WTC11 (cell line): Measurements from ENCODE around the gene RPH3AL. TPM values are rescaled to one million over a fixed set of nuclear protein-coding genes. Genes with fewer than 3 reads are reported as not detected.

Source experiments
- ATAC-seq: fragments of 200-7000 bp; cut with Tn5 transposase; 2 replicates; pipeline ENCODE4 v1.10.0; 2021; ENCODE audit warnings: mild to moderate bottlenecking, moderate library complexity
- CTCF ChIA-PET: fragments of 300-600 bp; sonication (Branson Sonifier 250); formaldehyde crosslinking; loops from one replicate; lab custom pipeline; 2021; ENCODE audit warnings: antibody characterized with exemption; lab: Charles Lee
- POLR2A ChIA-PET: fragments of 350-600 bp; sonication (Branson Sonifier 250); formaldehyde crosslinking; loops from one replicate; lab custom pipeline; 2021; ENCODE audit warnings: antibody characterized with exemption; lab: Charles Lee
- DNase-seq: peaks from one replicate; pipeline ENCODE4 v3.0.0; 2021; ENCODE audit warnings: low spot score
- H3K27ac Mint-ChIP-seq: 2 replicates; pipeline ENCODE4 v1.8.0; 2021; ENCODE audit warnings: mixed read lengths
- H3K27me3 Mint-ChIP-seq: 2 replicates; pipeline ENCODE4 v1.8.0; 2021; ENCODE audit warnings: low read depth, mild to moderate bottlenecking, moderate library complexity, mixed read lengths
- H3K36me3 Mint-ChIP-seq: 2 replicates; pipeline ENCODE4 v1.8.0; 2021; ENCODE audit warnings: mixed read lengths
- H3K4me1 Mint-ChIP-seq: 2 replicates; pipeline ENCODE4 v1.8.0; 2022; ENCODE audit warnings: mixed read lengths
- H3K4me3 Mint-ChIP-seq: 2 replicates; pipeline ENCODE4 v1.8.0; 2021; ENCODE audit warnings: mild to moderate bottlenecking, moderate library complexity, mixed read lengths
- H3K9me3 Mint-ChIP-seq: 2 replicates; pipeline ENCODE4 v1.8.0; 2021; ENCODE audit warnings: mixed read lengths
- FOXK1 ChIP-seq: sonication (generic); formaldehyde crosslinking; IDR thresholded peaks from 2 replicates; pipeline ENCODE4 v1.8.0; 2022; ENCODE audit warnings: mild to moderate bottlenecking, moderate library complexity, missing genetic modification reagents
- GTF2I ChIP-seq: fragments of 250-450 bp; sonication (Bioruptor Pico); conservative IDR thresholded peaks from 2 replicates; pipeline ENCODE4 v1.4.0; 2021; ENCODE audit warnings: mild to moderate bottlenecking
- NR2C2 ChIP-seq: sonication (generic); formaldehyde crosslinking; IDR thresholded peaks from 2 replicates; pipeline ENCODE4 v1.8.0; 2022; ENCODE audit warnings: mild to moderate bottlenecking, missing genetic modification reagents
- NR3C1 ChIP-seq: sonication (generic); formaldehyde crosslinking; conservative IDR thresholded peaks from 2 replicates; pipeline ENCODE4 v1.8.1; 2023; ENCODE audit warnings: low read depth, mild to moderate bottlenecking, missing genetic modification reagents
- ZNF317 ChIP-seq: sonication (generic); formaldehyde crosslinking; IDR thresholded peaks from 2 replicates; pipeline ENCODE4 v1.8.1; 2023; ENCODE audit warnings: low read depth, mild to moderate bottlenecking, moderate library complexity, missing genetic modification reagents, borderline replicate concordance
- ZNF423 ChIP-seq: fragments of 250-450 bp; sonication (Bioruptor Pico); IDR thresholded peaks from 2 replicates; pipeline ENCODE4 v2.1.2; 2022; ENCODE audit warnings: mild to moderate bottlenecking, moderate library complexity
- ZNF671 ChIP-seq: fragments of 250-450 bp; sonication (Bioruptor Pico); IDR thresholded peaks from 2 replicates; pipeline ENCODE4 v1.8.0; 2021; ENCODE audit warnings: mild to moderate bottlenecking
- total RNA-seq: library from RNA; stranded (reverse); gene quantifications from 3 replicates; pipeline ENCODE4 v1.2.3, GENCODE V29; 2021
- TF ChIP-seq, protein P1 (sequence below): sonication (generic); formaldehyde crosslinking; IDR thresholded peaks from 2 replicates; pipeline ENCODE4 v1.8.0; 2022; ENCODE audit warnings: missing genetic modification reagents
- TF ChIP-seq, protein P2 (sequence below): sonication (generic); formaldehyde crosslinking; IDR thresholded peaks from 2 replicates; pipeline ENCODE4 v1.8.1; 2022; ENCODE audit warnings: mild to moderate bottlenecking, moderate library complexity, missing genetic modification reagents
- TF ChIP-seq, protein P3 (sequence below): sonication (generic); formaldehyde crosslinking; IDR thresholded peaks from 2 replicates; pipeline ENCODE4 v1.8.0; 2022; ENCODE audit warnings: mild to moderate bottlenecking, missing genetic modification reagents
- TF ChIP-seq, protein P4 (sequence below): sonication (generic); formaldehyde crosslinking; IDR thresholded peaks from 2 replicates; pipeline ENCODE4 v1.8.1; 2023; ENCODE audit warnings: mild to moderate bottlenecking, missing genetic modification reagents
- TF ChIP-seq, protein P5 (sequence below): sonication (generic); formaldehyde crosslinking; IDR thresholded peaks from 2 replicates; pipeline ENCODE4 v1.8.1; 2022; ENCODE audit warnings: low read depth, missing genetic modification reagents, borderline replicate concordance
- TF ChIP-seq, protein P6 (sequence below): sonication (generic); formaldehyde crosslinking; IDR thresholded peaks from 2 replicates; pipeline ENCODE4 v1.8.1; 2022; ENCODE audit warnings: low read depth, mild to moderate bottlenecking, moderate library complexity, missing genetic modification reagents, borderline replicate concordance
- TF ChIP-seq, protein P7 (sequence below): fragments of 250-450 bp; sonication (Bioruptor Pico); IDR thresholded peaks from 2 replicates; pipeline ENCODE4 v1.9.0; 2021; ENCODE audit warnings: mild to moderate bottlenecking, borderline replicate concordance
- TF ChIP-seq, protein P8 (sequence below): fragments of 250-450 bp; sonication (Bioruptor Pico); IDR thresholded peaks from 2 replicates; pipeline ENCODE4 v1.9.0; 2021; ENCODE audit warnings: mild to moderate bottlenecking
- TF ChIP-seq, protein P9 (sequence below): sonication (generic); formaldehyde crosslinking; IDR thresholded peaks from 2 replicates; pipeline ENCODE4 v1.8.1; 2023; ENCODE audit warnings: mild to moderate bottlenecking, missing genetic modification reagents, moderate library complexity

Gene RPH3AL
- total RNA-seq, 1 experiment from 2014 or later: 2.0 TPM

DNA sequence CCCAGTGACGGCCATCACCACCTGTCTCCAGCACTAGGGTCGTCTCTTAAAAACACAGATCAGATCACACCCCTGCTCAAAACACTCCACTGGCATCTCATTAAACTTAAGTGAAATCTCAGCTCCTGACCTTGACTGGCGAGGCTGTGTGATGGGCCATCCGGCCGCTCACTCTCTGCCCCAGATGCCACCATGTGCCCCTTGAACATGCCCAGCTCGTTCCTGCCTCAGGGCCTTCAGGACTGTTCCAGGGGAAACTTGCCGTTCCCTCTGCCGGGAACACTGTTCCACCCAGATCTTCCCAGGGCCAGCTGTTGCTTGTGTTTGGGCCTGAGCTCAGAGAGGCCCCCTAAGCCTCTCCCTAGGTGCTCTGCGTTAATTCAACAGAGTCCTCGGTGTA, 39.4 kb downstream of the RPH3AL start:
- Mint-ChIP-seq H3K4me3 (no peak overlapping the region), H3K27ac (no peak overlapping the region), H3K4me1 (peaks cover 19% of the 10 kb centered on the region), H3K36me3 (peaks cover 12% of the 10 kb centered on the region), H3K9me3 (peaks cover 38% of the 10 kb centered on the region), H3K27me3 (peaks cover 4% of the 10 kb centered on the region)
- TF ChIP-seq, protein P1, sequence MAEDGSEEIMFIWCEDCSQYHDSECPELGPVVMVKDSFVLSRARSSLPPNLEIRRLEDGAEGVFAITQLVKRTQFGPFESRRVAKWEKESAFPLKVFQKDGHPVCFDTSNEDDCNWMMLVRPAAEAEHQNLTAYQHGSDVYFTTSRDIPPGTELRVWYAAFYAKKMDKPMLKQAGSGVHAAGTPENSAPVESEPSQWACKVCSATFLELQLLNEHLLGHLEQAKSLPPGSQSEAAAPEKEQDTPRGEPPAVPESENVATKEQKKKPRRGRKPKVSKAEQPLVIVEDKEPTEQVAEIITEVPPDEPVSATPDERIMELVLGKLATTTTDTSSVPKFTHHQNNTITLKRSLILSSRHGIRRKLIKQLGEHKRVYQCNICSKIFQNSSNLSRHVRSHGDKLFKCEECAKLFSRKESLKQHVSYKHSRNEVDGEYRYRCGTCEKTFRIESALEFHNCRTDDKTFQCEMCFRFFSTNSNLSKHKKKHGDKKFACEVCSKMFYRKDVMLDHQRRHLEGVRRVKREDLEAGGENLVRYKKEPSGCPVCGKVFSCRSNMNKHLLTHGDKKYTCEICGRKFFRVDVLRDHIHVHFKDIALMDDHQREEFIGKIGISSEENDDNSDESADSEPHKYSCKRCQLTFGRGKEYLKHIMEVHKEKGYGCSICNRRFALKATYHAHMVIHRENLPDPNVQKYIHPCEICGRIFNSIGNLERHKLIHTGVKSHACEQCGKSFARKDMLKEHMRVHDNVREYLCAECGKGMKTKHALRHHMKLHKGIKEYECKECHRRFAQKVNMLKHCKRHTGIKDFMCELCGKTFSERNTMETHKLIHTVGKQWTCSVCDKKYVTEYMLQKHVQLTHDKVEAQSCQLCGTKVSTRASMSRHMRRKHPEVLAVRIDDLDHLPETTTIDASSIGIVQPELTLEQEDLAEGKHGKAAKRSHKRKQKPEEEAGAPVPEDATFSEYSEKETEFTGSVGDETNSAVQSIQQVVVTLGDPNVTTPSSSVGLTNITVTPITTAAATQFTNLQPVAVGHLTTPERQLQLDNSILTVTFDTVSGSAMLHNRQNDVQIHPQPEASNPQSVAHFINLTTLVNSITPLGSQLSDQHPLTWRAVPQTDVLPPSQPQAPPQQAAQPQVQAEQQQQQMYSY (CRISPR knock-in tag): no peak
- ChIA-PET CTCF (no interaction called here), POLR2A (no interaction called here)
- DNase-seq (no peak), ATAC-seq (no peak)

DNA sequence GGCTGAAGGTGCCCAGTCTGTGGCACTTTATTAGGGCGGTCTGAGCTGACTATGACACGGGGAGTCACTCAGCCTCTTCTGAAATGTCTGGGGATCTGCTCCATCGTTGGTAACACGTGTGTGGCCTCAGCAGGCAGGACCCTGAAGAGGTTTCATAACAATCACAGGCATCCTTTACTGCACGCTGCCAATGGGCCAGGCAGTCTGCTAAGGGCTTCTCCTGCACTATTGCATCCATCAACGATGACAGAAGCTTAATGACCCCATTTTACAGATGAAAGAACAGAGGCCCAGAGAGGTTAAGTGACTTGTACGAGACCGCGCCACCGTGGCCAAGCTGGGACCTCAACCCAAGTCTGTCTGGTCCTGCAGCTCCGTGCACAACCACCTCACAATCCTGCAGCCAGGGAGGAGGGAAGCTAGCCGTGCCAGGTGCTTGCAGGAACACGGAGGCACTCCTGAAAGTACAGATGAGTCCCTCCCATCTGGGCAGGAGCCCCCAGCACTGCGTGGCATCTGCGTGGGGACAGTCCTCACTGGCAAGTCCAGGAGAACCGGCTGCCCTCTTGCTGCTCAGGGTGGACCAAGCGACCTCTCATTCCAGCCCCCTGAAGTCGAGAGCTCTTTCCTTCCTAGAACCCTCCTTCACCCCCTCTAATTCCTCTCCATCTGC, 40.0 kb downstream of the RPH3AL start:
- no peak overlapping the region for H3K27ac Mint-ChIP-seq
- H3K27me3 Mint-ChIP-seq: peaks cover 4% of the 10 kb centered on the region
- peaks cover 10% of the 10 kb centered on the region for H3K36me3 Mint-ChIP-seq
- H3K4me3 Mint-ChIP-seq: no peak overlapping the region
- peaks cover 31% of the 10 kb centered on the region for H3K9me3 Mint-ChIP-seq
- CTCF ChIA-PET: interaction anchor here (0.8 kb wide), 1 partner anchor 10 kb away, joined by 3 read pairs; no protein-coding TSS in a partner anchor
- POLR2A ChIA-PET: no interaction called here
- DNase-seq (no peak), ATAC-seq (no peak)
- H3K4me1 Mint-ChIP-seq: peaks cover 19% of the 10 kb centered on the region
- TF ChIP-seq GTF2I (CRISPR knock-in tag): no peak
- TF ChIP-seq, protein P2, sequence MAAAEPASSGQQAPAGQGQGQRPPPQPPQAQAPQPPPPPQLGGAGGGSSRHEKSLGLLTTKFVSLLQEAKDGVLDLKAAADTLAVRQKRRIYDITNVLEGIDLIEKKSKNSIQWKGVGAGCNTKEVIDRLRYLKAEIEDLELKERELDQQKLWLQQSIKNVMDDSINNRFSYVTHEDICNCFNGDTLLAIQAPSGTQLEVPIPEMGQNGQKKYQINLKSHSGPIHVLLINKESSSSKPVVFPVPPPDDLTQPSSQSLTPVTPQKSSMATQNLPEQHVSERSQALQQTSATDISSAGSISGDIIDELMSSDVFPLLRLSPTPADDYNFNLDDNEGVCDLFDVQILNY (CRISPR knock-in tag): no peak
- TF ChIP-seq FOXK1 (CRISPR knock-in tag): no peak
- TF ChIP-seq, protein P3, sequence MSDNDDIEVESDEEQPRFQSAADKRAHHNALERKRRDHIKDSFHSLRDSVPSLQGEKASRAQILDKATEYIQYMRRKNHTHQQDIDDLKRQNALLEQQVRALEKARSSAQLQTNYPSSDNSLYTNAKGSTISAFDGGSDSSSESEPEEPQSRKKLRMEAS: no peak
- TF ChIP-seq, protein P4, sequence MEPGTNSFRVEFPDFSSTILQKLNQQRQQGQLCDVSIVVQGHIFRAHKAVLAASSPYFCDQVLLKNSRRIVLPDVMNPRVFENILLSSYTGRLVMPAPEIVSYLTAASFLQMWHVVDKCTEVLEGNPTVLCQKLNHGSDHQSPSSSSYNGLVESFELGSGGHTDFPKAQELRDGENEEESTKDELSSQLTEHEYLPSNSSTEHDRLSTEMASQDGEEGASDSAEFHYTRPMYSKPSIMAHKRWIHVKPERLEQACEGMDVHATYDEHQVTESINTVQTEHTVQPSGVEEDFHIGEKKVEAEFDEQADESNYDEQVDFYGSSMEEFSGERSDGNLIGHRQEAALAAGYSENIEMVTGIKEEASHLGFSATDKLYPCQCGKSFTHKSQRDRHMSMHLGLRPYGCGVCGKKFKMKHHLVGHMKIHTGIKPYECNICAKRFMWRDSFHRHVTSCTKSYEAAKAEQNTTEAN: no peak
- TF ChIP-seq, protein P5, sequence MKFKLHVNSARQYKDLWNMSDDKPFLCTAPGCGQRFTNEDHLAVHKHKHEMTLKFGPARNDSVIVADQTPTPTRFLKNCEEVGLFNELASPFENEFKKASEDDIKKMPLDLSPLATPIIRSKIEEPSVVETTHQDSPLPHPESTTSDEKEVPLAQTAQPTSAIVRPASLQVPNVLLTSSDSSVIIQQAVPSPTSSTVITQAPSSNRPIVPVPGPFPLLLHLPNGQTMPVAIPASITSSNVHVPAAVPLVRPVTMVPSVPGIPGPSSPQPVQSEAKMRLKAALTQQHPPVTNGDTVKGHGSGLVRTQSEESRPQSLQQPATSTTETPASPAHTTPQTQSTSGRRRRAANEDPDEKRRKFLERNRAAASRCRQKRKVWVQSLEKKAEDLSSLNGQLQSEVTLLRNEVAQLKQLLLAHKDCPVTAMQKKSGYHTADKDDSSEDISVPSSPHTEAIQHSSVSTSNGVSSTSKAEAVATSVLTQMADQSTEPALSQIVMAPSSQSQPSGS (CRISPR knock-in tag): no peak
- TF ChIP-seq ZNF671 (CRISPR knock-in tag): no peak
- TF ChIP-seq ZNF317 (CRISPR knock-in tag): no peak
- TF ChIP-seq, protein P6, sequence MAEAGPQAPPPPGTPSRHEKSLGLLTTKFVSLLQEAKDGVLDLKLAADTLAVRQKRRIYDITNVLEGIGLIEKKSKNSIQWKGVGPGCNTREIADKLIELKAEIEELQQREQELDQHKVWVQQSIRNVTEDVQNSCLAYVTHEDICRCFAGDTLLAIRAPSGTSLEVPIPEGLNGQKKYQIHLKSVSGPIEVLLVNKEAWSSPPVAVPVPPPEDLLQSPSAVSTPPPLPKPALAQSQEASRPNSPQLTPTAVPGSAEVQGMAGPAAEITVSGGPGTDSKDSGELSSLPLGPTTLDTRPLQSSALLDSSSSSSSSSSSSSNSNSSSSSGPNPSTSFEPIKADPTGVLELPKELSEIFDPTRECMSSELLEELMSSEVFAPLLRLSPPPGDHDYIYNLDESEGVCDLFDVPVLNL (CRISPR knock-in tag): no peak
- TF ChIP-seq, protein P7, sequence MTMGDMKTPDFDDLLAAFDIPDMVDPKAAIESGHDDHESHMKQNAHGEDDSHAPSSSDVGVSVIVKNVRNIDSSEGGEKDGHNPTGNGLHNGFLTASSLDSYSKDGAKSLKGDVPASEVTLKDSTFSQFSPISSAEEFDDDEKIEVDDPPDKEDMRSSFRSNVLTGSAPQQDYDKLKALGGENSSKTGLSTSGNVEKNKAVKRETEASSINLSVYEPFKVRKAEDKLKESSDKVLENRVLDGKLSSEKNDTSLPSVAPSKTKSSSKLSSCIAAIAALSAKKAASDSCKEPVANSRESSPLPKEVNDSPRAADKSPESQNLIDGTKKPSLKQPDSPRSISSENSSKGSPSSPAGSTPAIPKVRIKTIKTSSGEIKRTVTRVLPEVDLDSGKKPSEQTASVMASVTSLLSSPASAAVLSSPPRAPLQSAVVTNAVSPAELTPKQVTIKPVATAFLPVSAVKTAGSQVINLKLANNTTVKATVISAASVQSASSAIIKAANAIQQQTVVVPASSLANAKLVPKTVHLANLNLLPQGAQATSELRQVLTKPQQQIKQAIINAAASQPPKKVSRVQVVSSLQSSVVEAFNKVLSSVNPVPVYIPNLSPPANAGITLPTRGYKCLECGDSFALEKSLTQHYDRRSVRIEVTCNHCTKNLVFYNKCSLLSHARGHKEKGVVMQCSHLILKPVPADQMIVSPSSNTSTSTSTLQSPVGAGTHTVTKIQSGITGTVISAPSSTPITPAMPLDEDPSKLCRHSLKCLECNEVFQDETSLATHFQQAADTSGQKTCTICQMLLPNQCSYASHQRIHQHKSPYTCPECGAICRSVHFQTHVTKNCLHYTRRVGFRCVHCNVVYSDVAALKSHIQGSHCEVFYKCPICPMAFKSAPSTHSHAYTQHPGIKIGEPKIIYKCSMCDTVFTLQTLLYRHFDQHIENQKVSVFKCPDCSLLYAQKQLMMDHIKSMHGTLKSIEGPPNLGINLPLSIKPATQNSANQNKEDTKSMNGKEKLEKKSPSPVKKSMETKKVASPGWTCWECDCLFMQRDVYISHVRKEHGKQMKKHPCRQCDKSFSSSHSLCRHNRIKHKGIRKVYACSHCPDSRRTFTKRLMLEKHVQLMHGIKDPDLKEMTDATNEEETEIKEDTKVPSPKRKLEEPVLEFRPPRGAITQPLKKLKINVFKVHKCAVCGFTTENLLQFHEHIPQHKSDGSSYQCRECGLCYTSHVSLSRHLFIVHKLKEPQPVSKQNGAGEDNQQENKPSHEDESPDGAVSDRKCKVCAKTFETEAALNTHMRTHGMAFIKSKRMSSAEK (CRISPR knock-in tag): no peak
- TF ChIP-seq ZNF423 (CRISPR knock-in tag): no peak
- TF ChIP-seq NR2C2 (CRISPR knock-in tag): no peak
- no peak for TF ChIP-seq NR3C1 (CRISPR knock-in tag)
- TF ChIP-seq, protein P8, sequence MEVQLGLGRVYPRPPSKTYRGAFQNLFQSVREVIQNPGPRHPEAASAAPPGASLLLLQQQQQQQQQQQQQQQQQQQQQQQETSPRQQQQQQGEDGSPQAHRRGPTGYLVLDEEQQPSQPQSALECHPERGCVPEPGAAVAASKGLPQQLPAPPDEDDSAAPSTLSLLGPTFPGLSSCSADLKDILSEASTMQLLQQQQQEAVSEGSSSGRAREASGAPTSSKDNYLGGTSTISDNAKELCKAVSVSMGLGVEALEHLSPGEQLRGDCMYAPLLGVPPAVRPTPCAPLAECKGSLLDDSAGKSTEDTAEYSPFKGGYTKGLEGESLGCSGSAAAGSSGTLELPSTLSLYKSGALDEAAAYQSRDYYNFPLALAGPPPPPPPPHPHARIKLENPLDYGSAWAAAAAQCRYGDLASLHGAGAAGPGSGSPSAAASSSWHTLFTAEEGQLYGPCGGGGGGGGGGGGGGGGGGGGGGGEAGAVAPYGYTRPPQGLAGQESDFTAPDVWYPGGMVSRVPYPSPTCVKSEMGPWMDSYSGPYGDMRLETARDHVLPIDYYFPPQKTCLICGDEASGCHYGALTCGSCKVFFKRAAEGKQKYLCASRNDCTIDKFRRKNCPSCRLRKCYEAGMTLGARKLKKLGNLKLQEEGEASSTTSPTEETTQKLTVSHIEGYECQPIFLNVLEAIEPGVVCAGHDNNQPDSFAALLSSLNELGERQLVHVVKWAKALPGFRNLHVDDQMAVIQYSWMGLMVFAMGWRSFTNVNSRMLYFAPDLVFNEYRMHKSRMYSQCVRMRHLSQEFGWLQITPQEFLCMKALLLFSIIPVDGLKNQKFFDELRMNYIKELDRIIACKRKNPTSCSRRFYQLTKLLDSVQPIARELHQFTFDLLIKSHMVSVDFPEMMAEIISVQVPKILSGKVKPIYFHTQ: no peak
- TF ChIP-seq, protein P9, sequence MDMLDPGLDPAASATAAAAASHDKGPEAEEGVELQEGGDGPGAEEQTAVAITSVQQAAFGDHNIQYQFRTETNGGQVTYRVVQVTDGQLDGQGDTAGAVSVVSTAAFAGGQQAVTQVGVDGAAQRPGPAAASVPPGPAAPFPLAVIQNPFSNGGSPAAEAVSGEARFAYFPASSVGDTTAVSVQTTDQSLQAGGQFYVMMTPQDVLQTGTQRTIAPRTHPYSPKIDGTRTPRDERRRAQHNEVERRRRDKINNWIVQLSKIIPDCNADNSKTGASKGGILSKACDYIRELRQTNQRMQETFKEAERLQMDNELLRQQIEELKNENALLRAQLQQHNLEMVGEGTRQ (CRISPR knock-in tag): no peak
